ENCODE measurements around the gene FHIT.

Gene FHIT

GRCh38 chr3:60045686-60046085, 1205.6 kb downstream of the FHIT start:
- Histone ChIP-seq H3K4me1 (ENCODE audit: control insufficient read depth in 1 of 2, insufficient read depth in 2 of 2, low read length in 2 of 2) (no peaks in the 10 kb centered on the region), H3K36me3 (ENCODE audit: control insufficient read depth in 1 of 2, insufficient read depth in 2 of 2, low read length in 2 of 2) (no peaks in the 10 kb centered on the region), H3K4me3 (ENCODE audit: low read depth in 1 of 2, low read length in 2 of 2) (no peak overlapping the region), H3K27me3 (ENCODE audit: control insufficient read depth in 1 of 2, insufficient read depth in 2 of 2, low read length in 2 of 2) (no peaks in the 10 kb centered on the region), H3K9me3 (ENCODE audit: control insufficient read depth in 1 of 2, low read length in 2 of 2) (no peaks in the 10 kb centered on the region), H3K27ac (ENCODE audit: low read depth, low read length) (no peak overlapping the region), H3K9ac (ENCODE audit: low read depth in 1 of 2, low read length in 2 of 2) (no peak overlapping the region)

- Histone ChIP-seq H3K36me3 (ENCODE audit: control insufficient read depth in 1 of 2, insufficient read depth in 2 of 2, low read length in 2 of 2) (no peaks in the 10 kb centered on the region), H3K9ac (ENCODE audit: low read depth in 1 of 2, low read length in 2 of 2) (no peak overlapping the region), H3K9me3 (ENCODE audit: control insufficient read depth in 1 of 2, low read length in 2 of 2) (no peaks in the 10 kb centered on the region), H3K4me3 (ENCODE audit: low read depth in 1 of 2, low read length in 2 of 2) (no peak overlapping the region), H3K27ac (ENCODE audit: low read depth, low read length) (no peak overlapping the region), H3K4me1 (ENCODE audit: control insufficient read depth in 1 of 2, insufficient read depth in 2 of 2, low read length in 2 of 2) (no peaks in the 10 kb centered on the region), H3K27me3 (ENCODE audit: control insufficient read depth in 1 of 2, insufficient read depth in 2 of 2, low read length in 2 of 2) (no peaks in the 10 kb centered on the region)
Measured at GRCh38 chr3:60036803-60037202, 1214.4 kb downstream of the FHIT start.

- Histone ChIP-seq H3K27ac (ENCODE audit: low read depth, low read length) (no peak overlapping the region), H3K36me3 (ENCODE audit: control insufficient read depth in 1 of 2, insufficient read depth in 2 of 2, low read length in 2 of 2) (no peaks in the 10 kb centered on the region), H3K4me3 (ENCODE audit: low read depth in 1 of 2, low read length in 2 of 2) (no peak overlapping the region), H3K27me3 (ENCODE audit: control insufficient read depth in 1 of 2, insufficient read depth in 2 of 2, low read length in 2 of 2) (no peaks in the 10 kb centered on the region), H3K4me1 (ENCODE audit: control insufficient read depth in 1 of 2, insufficient read depth in 2 of 2, low read length in 2 of 2) (no peaks in the 10 kb centered on the region), H3K9me3 (ENCODE audit: control insufficient read depth in 1 of 2, low read length in 2 of 2) (no peaks in the 10 kb centered on the region), H3K9ac (ENCODE audit: low read depth in 1 of 2, low read length in 2 of 2) (no peak overlapping the region)
Measured at GRCh38 chr3:60033901-60034453, 1217.3 kb downstream of the FHIT start.

GRCh38 chr3:60030982-60031381, 1220.3 kb downstream of the FHIT start:
- no peaks in the 10 kb centered on the region for H3K4me1 ChIP-seq (ENCODE audit: control insufficient read depth in 1 of 2, insufficient read depth in 2 of 2, low read length in 2 of 2)
- H3K36me3 ChIP-seq (ENCODE audit: control insufficient read depth in 1 of 2, insufficient read depth in 2 of 2, low read length in 2 of 2) = no peaks in the 10 kb centered on the region
- H3K27me3 ChIP-seq (ENCODE audit: control insufficient read depth in 1 of 2, insufficient read depth in 2 of 2, low read length in 2 of 2) = no peaks in the 10 kb centered on the region
- H3K9me3 ChIP-seq (ENCODE audit: control insufficient read depth in 1 of 2, low read length in 2 of 2) = no peaks in the 10 kb centered on the region
- H3K27ac ChIP-seq (ENCODE audit: low read depth, low read length) = no peak overlapping the region
- H3K4me3 ChIP-seq (ENCODE audit: low read depth in 1 of 2, low read length in 2 of 2) = no peak overlapping the region
- no peak overlapping the region for H3K9ac ChIP-seq (ENCODE audit: low read depth in 1 of 2, low read length in 2 of 2)

- Histone ChIP-seq H3K4me3 (ENCODE audit: low read depth in 1 of 2, low read length in 2 of 2) (no peak overlapping the region), H3K27ac (ENCODE audit: low read depth, low read length) (no peak overlapping the region), H3K4me1 (ENCODE audit: control insufficient read depth in 1 of 2, insufficient read depth in 2 of 2, low read length in 2 of 2) (no peaks in the 10 kb centered on the region), H3K27me3 (ENCODE audit: control insufficient read depth in 1 of 2, insufficient read depth in 2 of 2, low read length in 2 of 2) (no peaks in the 10 kb centered on the region), H3K9ac (ENCODE audit: low read depth in 1 of 2, low read length in 2 of 2) (no peak overlapping the region), H3K36me3 (ENCODE audit: control insufficient read depth in 1 of 2, insufficient read depth in 2 of 2, low read length in 2 of 2) (no peaks in the 10 kb centered on the region), H3K9me3 (ENCODE audit: control insufficient read depth in 1 of 2, low read length in 2 of 2) (no peaks in the 10 kb centered on the region)
Measured at GRCh38 chr3:60028233-60028632, 1223.0 kb downstream of the FHIT start.

GRCh38 chr3:60027335-60027734, 1223.9 kb downstream of the FHIT start:
- H3K9ac ChIP-seq (ENCODE audit: low read depth in 1 of 2, low read length in 2 of 2) = no peak overlapping the region
- H3K4me3 ChIP-seq (ENCODE audit: low read depth in 1 of 2, low read length in 2 of 2) = no peak overlapping the region
- H3K9me3 ChIP-seq (ENCODE audit: control insufficient read depth in 1 of 2, low read length in 2 of 2) = no peaks in the 10 kb centered on the region
- no peaks in the 10 kb centered on the region for H3K27me3 ChIP-seq (ENCODE audit: control insufficient read depth in 1 of 2, insufficient read depth in 2 of 2, low read length in 2 of 2)
- H3K36me3 ChIP-seq (ENCODE audit: control insufficient read depth in 1 of 2, insufficient read depth in 2 of 2, low read length in 2 of 2) = no peaks in the 10 kb centered on the region
- no peaks in the 10 kb centered on the region for H3K4me1 ChIP-seq (ENCODE audit: control insufficient read depth in 1 of 2, insufficient read depth in 2 of 2, low read length in 2 of 2)
- no peak overlapping the region for H3K27ac ChIP-seq (ENCODE audit: low read depth, low read length)

GRCh38 chr3:60025096-60026050, 1225.9 kb downstream of the FHIT start:
- Histone ChIP-seq H3K9me3 (ENCODE audit: control insufficient read depth in 1 of 2, low read length in 2 of 2) (no peaks in the 10 kb centered on the region), H3K4me3 (ENCODE audit: low read depth in 1 of 2, low read length in 2 of 2) (no peak overlapping the region), H3K36me3 (ENCODE audit: control insufficient read depth in 1 of 2, insufficient read depth in 2 of 2, low read length in 2 of 2) (no peaks in the 10 kb centered on the region), H3K27ac (ENCODE audit: low read depth, low read length) (no peak overlapping the region), H3K9ac (ENCODE audit: low read depth in 1 of 2, low read length in 2 of 2) (no peak overlapping the region), H3K27me3 (ENCODE audit: control insufficient read depth in 1 of 2, insufficient read depth in 2 of 2, low read length in 2 of 2) (no peaks in the 10 kb centered on the region), H3K4me1 (ENCODE audit: control insufficient read depth in 1 of 2, insufficient read depth in 2 of 2, low read length in 2 of 2) (no peaks in the 10 kb centered on the region)

GRCh38 chr3:60024400-60024799, 1226.9 kb downstream of the FHIT start:
- H3K4me1 ChIP-seq (ENCODE audit: control insufficient read depth in 1 of 2, insufficient read depth in 2 of 2, low read length in 2 of 2) = no peaks in the 10 kb centered on the region
- no peak overlapping the region for H3K4me3 ChIP-seq (ENCODE audit: low read depth in 1 of 2, low read length in 2 of 2)
- no peaks in the 10 kb centered on the region for H3K36me3 ChIP-seq (ENCODE audit: control insufficient read depth in 1 of 2, insufficient read depth in 2 of 2, low read length in 2 of 2)

GRCh38 chr3:60023189-60023588, 1228.1 kb downstream of the FHIT start:
- H3K9me3 ChIP-seq (ENCODE audit: control insufficient read depth in 1 of 2, low read length in 2 of 2) = no peaks in the 10 kb centered on the region
- H3K36me3 ChIP-seq (ENCODE audit: control insufficient read depth in 1 of 2, insufficient read depth in 2 of 2, low read length in 2 of 2) = no peaks in the 10 kb centered on the region
- no peaks in the 10 kb centered on the region for H3K4me1 ChIP-seq (ENCODE audit: control insufficient read depth in 1 of 2, insufficient read depth in 2 of 2, low read length in 2 of 2)
- H3K27me3 ChIP-seq (ENCODE audit: control insufficient read depth in 1 of 2, insufficient read depth in 2 of 2, low read length in 2 of 2) = no peaks in the 10 kb centered on the region
- H3K27ac ChIP-seq (ENCODE audit: low read depth, low read length) = no peak overlapping the region
- no peak overlapping the region for H3K9ac ChIP-seq (ENCODE audit: low read depth in 1 of 2, low read length in 2 of 2)
- no peak overlapping the region for H3K4me3 ChIP-seq (ENCODE audit: low read depth in 1 of 2, low read length in 2 of 2)

More at GRCh38 chr3:60024400-60024799, 1226.9 kb downstream of the FHIT start:
- no peak overlapping the region for H3K9ac ChIP-seq (ENCODE audit: low read depth in 1 of 2, low read length in 2 of 2)
- H3K27me3 ChIP-seq (ENCODE audit: control insufficient read depth in 1 of 2, insufficient read depth in 2 of 2, low read length in 2 of 2) = no peaks in the 10 kb centered on the region
- no peak overlapping the region for H3K27ac ChIP-seq (ENCODE audit: low read depth, low read length)
- no peaks in the 10 kb centered on the region for H3K9me3 ChIP-seq (ENCODE audit: control insufficient read depth in 1 of 2, low read length in 2 of 2)

- H3K36me3 ChIP-seq (ENCODE audit: control insufficient read depth in 1 of 2, insufficient read depth in 2 of 2, low read length in 2 of 2) = no peaks in the 10 kb centered on the region
- no peaks in the 10 kb centered on the region for H3K27me3 ChIP-seq (ENCODE audit: control insufficient read depth in 1 of 2, insufficient read depth in 2 of 2, low read length in 2 of 2)
- no peak overlapping the region for H3K27ac ChIP-seq (ENCODE audit: low read depth, low read length)
- H3K9ac ChIP-seq (ENCODE audit: low read depth in 1 of 2, low read length in 2 of 2) = no peak overlapping the region
- H3K4me1 ChIP-seq (ENCODE audit: control insufficient read depth in 1 of 2, insufficient read depth in 2 of 2, low read length in 2 of 2) = no peaks in the 10 kb centered on the region
- no peaks in the 10 kb centered on the region for H3K9me3 ChIP-seq (ENCODE audit: control insufficient read depth in 1 of 2, low read length in 2 of 2)
- H3K4me3 ChIP-seq (ENCODE audit: low read depth in 1 of 2, low read length in 2 of 2) = no peak overlapping the region
Measured at GRCh38 chr3:60017631-60018030, 1233.6 kb downstream of the FHIT start.

Measured in duodenal mucosa (tissue), 2 donors.